GM18499 (cell line): ENCODE measurements around the gene RRP1.

ENCODE experiments used
- ATAC-seq: cut with Tn5 transposase; IDR thresholded peaks from one replicate; pipeline ENCODE4 v1.9.1; 2021; ENCODE audit warnings: moderate number of reproducible peaks; ENCODE audit not compliant: insufficient read depth, unreplicated experiment

Gene RRP1

DNA sequence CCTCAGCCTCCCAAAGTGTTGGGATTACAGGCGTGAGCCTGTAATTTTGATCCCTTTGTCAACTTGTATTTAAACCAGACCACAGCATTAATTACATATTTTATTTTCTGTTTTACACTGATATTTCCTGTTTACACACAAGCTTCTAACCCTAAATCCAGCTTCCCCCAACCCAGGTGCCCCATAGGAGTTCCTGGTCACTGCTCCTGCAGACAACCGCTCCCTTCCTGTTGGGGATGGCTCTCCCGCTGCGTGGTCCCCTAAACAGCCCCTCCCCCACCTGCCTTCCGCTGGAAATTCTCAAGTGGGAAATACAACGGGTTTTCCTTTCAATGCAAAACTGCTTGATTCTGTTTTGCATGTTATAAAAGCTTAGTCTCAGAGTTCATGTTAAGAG, 17.0 kb upstream of the RRP1 start:
- ATAC-seq, result no peak

DNA sequence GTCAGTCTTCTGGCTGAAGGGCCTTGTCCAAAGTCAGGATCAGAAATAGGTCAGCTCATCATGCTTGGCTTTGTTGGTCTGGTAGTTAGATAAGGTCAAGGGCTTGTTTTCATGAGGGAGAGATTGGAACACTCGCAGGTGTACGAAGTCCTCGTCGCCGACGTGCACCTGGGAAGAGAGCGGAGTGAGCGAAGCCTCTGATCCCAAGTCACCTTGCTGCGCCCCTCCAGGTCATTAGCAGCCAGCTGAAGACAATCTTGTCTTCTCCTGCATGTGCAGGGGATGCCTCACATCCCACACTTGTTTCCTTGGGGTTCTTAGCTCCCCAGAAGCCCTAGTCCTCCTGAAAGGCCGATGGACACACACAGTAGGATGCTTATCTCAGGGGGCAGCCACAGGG, 15.2 kb upstream of the RRP1 start:
- no peak for ATAC-seq

GRCh38 chr21:43775190-43775589, 14.2 kb upstream of the RRP1 start:
- no peak for ATAC-seq

GRCh38 chr21:43775795-43776430, 13.5 kb upstream of the RRP1 start, which contains the start of gene CSTB:
CSTB (minus strand) TSS chr21:43776308; CDS start chr21:43776269, 39 bp downstream.
- ATAC-seq, result no peak

DNA sequence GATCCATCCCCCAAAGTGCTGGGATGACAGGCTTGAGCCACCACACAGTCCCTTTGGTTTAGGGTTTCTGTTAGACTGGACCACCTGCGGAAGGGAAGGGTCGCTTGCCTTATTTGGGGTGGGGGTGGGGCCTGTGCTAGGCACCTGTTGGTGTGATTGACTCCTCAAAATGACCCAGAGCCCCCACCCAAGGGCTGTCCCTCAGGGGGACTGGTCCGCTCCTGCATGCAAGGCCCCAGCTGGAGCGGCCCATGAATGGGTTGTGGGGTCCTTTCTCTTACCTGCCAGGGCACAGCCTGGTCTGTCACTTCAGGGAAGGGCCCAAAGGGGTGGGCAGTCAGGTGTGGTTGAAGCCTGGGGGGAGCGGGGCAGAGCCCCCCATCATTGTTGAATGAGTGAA, 11.4 kb upstream of the RRP1 start:
- ATAC-seq, result no peak

DNA sequence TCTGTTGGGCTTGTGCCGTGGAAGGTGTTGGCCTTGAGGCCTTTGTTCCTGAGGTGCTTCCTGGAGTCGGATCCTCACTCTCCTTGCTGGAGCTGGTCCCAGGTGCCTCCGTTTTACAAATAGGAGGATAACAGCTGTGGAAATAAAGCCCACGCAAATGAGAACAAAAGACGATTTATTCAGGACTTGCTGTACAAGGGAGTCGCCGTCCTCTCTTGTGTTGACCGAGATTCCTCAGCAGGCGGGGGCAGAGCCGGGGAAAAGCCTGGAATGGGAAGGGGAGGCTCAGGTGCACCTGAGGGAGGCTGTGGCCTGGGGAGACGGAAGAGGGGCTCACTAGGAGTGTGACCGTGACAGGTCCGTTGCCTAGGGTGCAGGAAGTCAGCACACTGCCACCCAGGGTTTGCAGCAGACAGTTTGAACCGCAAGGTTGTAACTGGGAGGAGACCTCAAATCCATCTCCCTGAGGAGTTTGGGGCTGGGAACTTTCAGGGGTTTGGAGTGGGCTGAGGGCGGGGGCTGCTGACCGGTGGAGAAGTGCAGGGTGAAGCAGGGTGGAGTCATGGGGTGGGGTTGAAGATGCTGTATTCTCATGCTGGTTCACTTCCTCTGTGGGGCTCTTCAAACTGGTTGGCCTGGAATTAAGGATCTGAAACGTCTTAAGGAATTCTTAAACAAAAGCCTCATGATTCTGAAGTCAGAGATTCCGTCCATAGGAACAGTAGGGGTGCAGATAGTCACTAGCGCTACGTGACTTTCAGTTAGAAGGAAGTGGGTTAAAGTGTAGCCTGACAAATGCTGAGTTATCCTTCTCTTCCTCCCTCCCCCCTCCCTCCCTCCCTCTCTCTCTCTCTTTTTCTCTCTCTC, 10.7 kb upstream of the RRP1 start:
- no peak for ATAC-seq

- ATAC-seq, result no peak
Measured at GRCh38 chr21:43779660-43780059, 9.7 kb upstream of the RRP1 start.

GRCh38 chr21:43781846-43782245, 7.5 kb upstream of the RRP1 start:
- no peak for ATAC-seq

DNA sequence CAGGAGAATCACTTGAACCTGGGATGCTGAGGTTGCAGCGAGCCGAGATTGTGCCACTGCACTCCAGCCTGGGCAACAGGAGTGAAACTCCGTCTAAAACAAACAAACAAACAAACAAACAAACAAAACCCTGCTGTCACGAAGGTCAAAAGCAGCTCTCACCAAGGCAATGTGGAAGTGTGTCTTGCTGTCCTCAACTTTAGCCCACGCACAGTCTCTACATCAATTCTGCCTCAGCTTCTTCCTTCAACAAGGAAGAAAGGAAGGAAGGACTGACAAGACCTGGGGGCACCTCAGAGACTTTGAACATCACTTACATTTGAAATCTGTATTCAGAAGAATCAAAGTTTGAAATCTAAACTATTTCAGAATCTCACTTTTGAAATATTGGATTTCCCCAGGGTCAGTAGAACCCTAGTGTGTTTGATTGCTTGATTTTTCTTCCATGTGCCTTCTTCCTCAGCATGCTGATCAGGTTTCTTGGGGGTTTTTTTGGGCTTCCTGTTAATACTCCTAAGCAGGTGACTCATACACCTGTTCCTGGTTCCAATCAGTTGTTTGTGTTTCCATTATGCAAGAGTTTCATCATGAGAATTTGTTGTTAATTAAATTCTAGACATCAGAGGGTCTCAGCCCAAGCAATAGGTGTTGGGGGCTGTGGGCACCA, 6.8 kb upstream of the RRP1 start:
- no peak for ATAC-seq

- no peak for ATAC-seq
Measured at GRCh38 chr21:43783098-43783700, 6.2 kb upstream of the RRP1 start.

DNA sequence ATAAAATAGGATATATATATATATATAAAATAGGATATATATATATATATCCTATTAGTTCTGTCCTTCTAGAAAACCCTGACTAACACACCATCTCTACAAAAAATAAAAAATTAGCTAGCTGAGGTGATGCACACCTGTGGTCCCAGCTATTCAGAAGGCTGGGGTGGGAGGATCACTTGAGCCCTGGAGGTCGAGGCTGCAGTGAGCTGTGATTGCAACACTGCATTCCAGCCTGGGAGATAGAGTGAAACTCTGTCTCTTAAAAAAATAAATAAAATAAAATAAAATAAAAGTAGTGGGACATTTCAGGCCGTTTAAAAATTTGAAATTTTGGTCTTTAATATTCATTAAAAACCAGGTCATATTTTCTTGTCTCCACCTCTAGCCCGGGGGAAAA, 4.2 kb upstream of the RRP1 start:
- no peak for ATAC-seq

DNA sequence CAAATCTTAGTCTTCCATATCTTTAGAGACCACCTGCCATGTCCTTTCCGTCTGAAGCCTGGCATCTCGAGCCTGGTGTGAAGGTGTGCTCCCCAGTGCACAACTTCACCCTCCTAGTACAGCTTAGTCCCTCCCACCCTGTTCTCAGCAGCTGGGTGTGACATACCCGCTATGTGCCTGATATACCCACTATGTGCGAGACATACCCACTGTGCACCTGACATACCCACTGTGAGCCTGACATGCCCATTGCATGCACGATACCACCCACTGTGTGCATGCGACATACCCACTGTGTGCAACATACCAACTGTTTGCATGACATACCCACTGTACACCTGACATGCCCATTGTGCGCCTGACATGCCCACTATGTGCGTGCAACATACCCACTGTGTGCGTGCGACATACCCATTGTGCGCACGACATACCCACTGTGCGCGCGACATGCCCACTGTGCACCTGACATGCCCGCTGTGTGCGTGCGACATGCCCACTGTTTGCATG, 3.0 kb upstream of the RRP1 start:
- no peak for ATAC-seq

- no peak for ATAC-seq
Measured at GRCh38 chr21:43786807-43787440, 2.5 kb upstream of the RRP1 start.

DNA sequence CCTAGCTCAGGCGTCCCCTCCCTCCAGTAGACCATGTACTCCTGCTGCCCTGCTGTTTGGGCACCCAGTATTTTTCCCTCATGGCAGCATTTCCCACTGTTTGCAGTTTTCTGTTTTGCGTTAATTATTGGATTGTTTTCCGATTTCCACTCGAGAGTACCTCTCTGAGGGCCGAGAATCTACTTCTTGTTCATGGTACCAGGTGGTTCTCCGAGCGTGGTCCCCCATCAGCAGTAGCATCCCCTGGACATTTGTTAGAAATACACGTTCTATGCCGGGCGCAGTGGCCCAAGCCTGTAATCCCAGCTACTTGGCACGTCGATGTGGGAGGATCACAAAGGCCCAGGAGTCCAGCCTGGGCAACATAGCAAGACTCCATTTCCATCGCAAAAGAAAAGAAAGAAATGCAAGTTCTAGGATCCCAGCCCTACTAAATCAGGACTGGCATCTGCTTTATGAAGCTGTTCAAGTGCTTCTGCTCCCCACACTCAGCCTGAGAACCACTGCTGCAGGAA, 690 bp downstream of the RRP1 start:
- ATAC-seq, result no peak

GRCh38 chr21:43792406-43792805, 3.0 kb downstream of the RRP1 start:
- no peak for ATAC-seq

- no peak for ATAC-seq
Measured at GRCh38 chr21:43793243-43793642, 3.9 kb downstream of the RRP1 start.

DNA sequence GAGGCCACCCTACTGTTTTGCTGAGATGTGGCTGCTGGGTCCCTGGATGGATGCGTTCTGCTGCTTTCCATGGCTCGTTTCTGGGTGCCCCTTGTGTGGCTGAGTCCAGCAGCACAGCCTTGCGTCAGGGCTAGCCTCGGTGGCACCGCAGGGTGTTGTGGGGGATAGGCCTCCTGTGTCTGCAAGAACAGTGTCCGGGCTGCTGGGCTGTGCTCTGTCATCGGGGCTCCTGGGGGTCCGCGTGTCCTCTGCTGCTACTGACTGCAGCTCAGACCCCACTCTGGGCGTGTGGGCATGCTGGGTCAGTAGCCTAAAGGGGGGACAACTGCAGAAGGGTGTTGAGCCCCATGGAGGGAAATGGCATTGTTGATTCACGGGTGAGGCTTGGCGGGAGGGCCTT, 4.9 kb downstream of the RRP1 start:
- ATAC-seq, result no peak

DNA sequence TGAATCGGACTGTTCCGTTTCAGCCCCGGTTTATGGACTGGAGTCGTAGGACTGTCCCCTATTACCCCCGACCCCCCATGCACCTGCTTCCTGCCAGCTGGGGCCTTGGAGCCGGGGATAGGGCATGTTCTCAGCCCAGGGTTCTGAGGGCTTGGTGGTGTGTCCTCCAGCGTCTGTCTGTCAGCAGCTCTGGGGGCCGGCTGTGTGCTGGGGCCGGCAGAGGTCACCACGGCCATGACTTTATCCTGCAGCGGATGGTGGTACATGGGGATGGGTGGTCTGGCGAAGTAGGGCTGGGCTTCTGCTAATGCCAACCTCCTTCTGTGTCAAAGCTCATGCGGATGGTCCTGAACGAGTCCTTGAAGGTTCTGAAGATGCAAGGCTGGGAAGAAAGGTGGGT, 5.5 kb downstream of the RRP1 start:
- ATAC-seq, result no peak

DNA sequence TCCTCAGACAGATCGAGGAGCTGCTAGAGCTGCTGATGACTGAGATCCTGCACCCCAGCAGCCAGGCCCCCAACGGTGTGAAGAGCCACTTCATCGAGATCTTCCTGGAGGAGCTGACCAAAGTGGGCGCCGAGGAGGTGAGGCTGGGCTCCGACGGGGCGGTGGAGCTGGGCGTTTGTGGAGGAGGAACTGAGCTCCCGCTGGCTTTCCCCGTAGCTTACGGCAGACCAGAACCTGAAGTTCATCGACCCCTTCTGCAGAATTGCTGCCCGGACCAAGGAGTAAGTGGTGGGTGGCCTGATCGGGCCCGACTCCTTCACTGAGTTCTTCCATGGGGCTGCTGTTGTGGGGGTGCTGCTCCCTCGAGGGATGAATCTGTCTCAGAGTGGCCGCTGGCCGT, 8.0 kb downstream of the RRP1 start:
- no peak for ATAC-seq
